SK-N-SH (cell line): Measurements from ENCODE around the gene PAX3. TPM values are rescaled to one million over a fixed set of nuclear protein-coding genes. Genes with fewer than 3 reads are reported as not detected.

ENCODE experiments used
- CTCF ChIA-PET: fragments of 300-600, 350-600 bp; formaldehyde crosslinking; extraction: SDS; loops from one replicate; lab custom pipeline; 2021; lab: Yijun Ruan, JAX
- POLR2A ChIA-PET: fragments of 350-600 bp; sonication (Branson Sonifier 250); formaldehyde crosslinking; extraction: SDS; loops from one replicate; lab custom pipeline; 2020; ENCODE audit warnings: antibody characterized with exemption, inconsistent platforms; lab: Yijun Ruan, JAX
- DNase-seq: peaks from one replicate; pipeline ENCODE4 v3.0.0; 2012
- H2AFZ ChIP-seq: fragments of 200-600 bp; sonication (generic); 2 replicates; pipeline ENCODE4 v1.8.1; 2016; ENCODE audit warnings: antibody characterized with exemption, mild to moderate bottlenecking, low read depth
- H3F3A ChIP-seq: fragments of 200-600 bp; sonication (generic); replicated peaks from 2 replicates; pipeline ENCODE3; 2016; ENCODE audit warnings: antibody characterized with exemption, mild to moderate bottlenecking; ENCODE audit not compliant: insufficient read depth
- H3K27ac ChIP-seq, 2 experiments: fragments of 200-500 bp in 1 of 2; fragments of 200-600 bp in 1 of 2; sonication (Bioruptor generic) in 1 of 2; sonication (generic), shearing (Covaris generic) in 1 of 2; 2 replicates each; pipeline versions ENCODE4 v1.5.1 to v1.6.1; 2014 to 2016; ENCODE audit warnings: low read depth in 2 of 2, inconsistent platforms in 1 of 2, low read length in 1 of 2, mild to moderate bottlenecking in 1 of 2, mixed read lengths in 1 of 2
- H3K27me3 ChIP-seq: fragments of 200-600 bp; sonication (generic), shearing (Covaris generic); 2 replicates; pipeline ENCODE4 v1.6.1; 2016; ENCODE audit warnings: mixed run types; ENCODE audit not compliant: insufficient read depth
- H3K36me3 ChIP-seq, 2 experiments: fragments of 200-500 bp in 1 of 2; fragments of 200-600 bp in 1 of 2; sonication (Bioruptor generic) in 1 of 2; sonication (generic) in 1 of 2; replicated peaks in 1 of 2; 2 replicates each; pipeline versions ENCODE3 to v1.5.1; 2014 to 2016; ENCODE audit warnings: low read length in 1 of 2, mild to moderate bottlenecking in 1 of 2; ENCODE audit not compliant: insufficient read depth in 2 of 2, control insufficient read depth in 1 of 2
- H3K4me1 ChIP-seq, 2 experiments: fragments of 200-500 bp in 1 of 2; fragments of 200-600 bp in 1 of 2; sonication (Bioruptor generic) in 1 of 2; sonication (generic), shearing (Covaris generic) in 1 of 2; 2 replicates each; pipeline versions ENCODE4 v1.5.1 to v1.6.1; 2014 to 2016; ENCODE audit warnings: low read depth in 1 of 2, low read length in 1 of 2, mixed run types in 1 of 2; ENCODE audit not compliant: insufficient read depth in 2 of 2, control insufficient read depth in 1 of 2
- H3K4me2 ChIP-seq: fragments of 200-600 bp; sonication (generic), shearing (Covaris generic); 2 replicates; pipeline ENCODE4 v1.6.1; 2017; ENCODE audit warnings: mixed run types
- H3K4me3 ChIP-seq, 2 experiments: fragments of 200-500 bp in 1 of 2; fragments of 200-600 bp in 1 of 2; sonication (Bioruptor generic) in 1 of 2; sonication (generic), shearing (Covaris generic) in 1 of 2; 2 replicates each; pipeline versions ENCODE4 v1.5.1 to v1.8.1; 2014 to 2016; ENCODE audit warnings: low read depth in 2 of 2, inconsistent platforms in 1 of 2, low read length in 1 of 2, mild to moderate bottlenecking in 1 of 2, mixed read lengths in 1 of 2, moderate library complexity in 1 of 2
- H3K79me2 ChIP-seq: fragments of 200-600 bp; sonication (generic); 2 replicates; pipeline ENCODE4 v1.8.1; 2017; ENCODE audit warnings: mild to moderate bottlenecking; ENCODE audit not compliant: insufficient read depth
- H3K9ac ChIP-seq: fragments of 200-600 bp; sonication (generic); 2 replicates; pipeline ENCODE4 v1.6.1; 2017; ENCODE audit warnings: mixed run types
- H3K9me2 ChIP-seq: fragments of 200-600 bp; sonication (generic); 2 replicates; pipeline ENCODE4 v1.6.1; 2017; ENCODE audit warnings: mixed run types
- H3K9me3 ChIP-seq: fragments of 200-600 bp; sonication (generic); 2 replicates; pipeline ENCODE4 v1.6.1; 2017; ENCODE audit warnings: mixed run types, mild to moderate bottlenecking, moderate library complexity
- H4K20me1 ChIP-seq: fragments of 200-600 bp; sonication (generic); 2 replicates; pipeline ENCODE4 v1.6.1; 2017; ENCODE audit warnings: mild to moderate bottlenecking, mixed run types; ENCODE audit not compliant: insufficient read depth
- ELF1 ChIP-seq: IDR thresholded peaks from 2 replicates; pipeline ENCODE4 v1.4.0; 2012
- FOSL2 ChIP-seq: IDR thresholded peaks from 2 replicates; pipeline ENCODE4 v1.4.0; 2012; ENCODE audit warnings: low read depth, mild to moderate bottlenecking, moderate library complexity, borderline replicate concordance
- FOXJ3 ChIP-seq: sonication (generic); formaldehyde crosslinking; IDR thresholded peaks from 2 replicates; pipeline ENCODE4 v1.5.1; 2020; ENCODE audit warnings: mild to moderate bottlenecking, missing genetic modification reagents
- FOXM1 ChIP-seq: IDR thresholded peaks from 2 replicates; pipeline ENCODE4 v1.4.0; 2012; ENCODE audit warnings: low read depth, mild to moderate bottlenecking
- GABPA ChIP-seq: IDR thresholded peaks from 2 replicates; pipeline ENCODE4 v1.4.0; 2012; ENCODE audit warnings: low read depth, mild to moderate bottlenecking
- IRF3 ChIP-seq: fragments of 150-350 bp; IDR thresholded peaks from 2 replicates; pipeline ENCODE4 v1.6.1; 2016; ENCODE audit warnings: mild to moderate bottlenecking, low read depth, low read length
- MAX ChIP-seq: IDR thresholded peaks from 2 replicates; pipeline ENCODE4 v1.4.0; 2012; ENCODE audit warnings: low read depth
- NFIC ChIP-seq: IDR thresholded peaks from 2 replicates; pipeline ENCODE4 v1.4.0; 2012; ENCODE audit warnings: borderline replicate concordance
- RAD21 ChIP-seq: IDR thresholded peaks from 2 replicates; pipeline ENCODE4 v1.6.1; 2012; ENCODE audit warnings: mild to moderate bottlenecking, low read length
- RXRA ChIP-seq: IDR thresholded peaks from 2 replicates; pipeline ENCODE4 v1.4.0; 2012; ENCODE audit warnings: low read depth, mild to moderate bottlenecking, borderline replicate concordance
- SMC3 ChIP-seq: IDR thresholded peaks from 2 replicates; pipeline ENCODE4 v1.6.1; 2012; ENCODE audit warnings: low read depth, low read length, improper control_type of control experiment
- TAF1 ChIP-seq: IDR thresholded peaks from 2 replicates; pipeline ENCODE4 v1.6.1; 2012; ENCODE audit warnings: low read depth, mild to moderate bottlenecking, low read length, moderate library complexity, borderline replicate concordance
- USF2 ChIP-seq: fragments of 150-350 bp; IDR thresholded peaks from 2 replicates; pipeline ENCODE4 v1.6.1; 2017; ENCODE audit warnings: antibody characterized with exemption, low read length, low read depth, borderline replicate concordance
- YY1 ChIP-seq: IDR thresholded peaks from 2 replicates; pipeline ENCODE4 v1.4.0; 2012; ENCODE audit warnings: low read depth, mild to moderate bottlenecking
- ZBTB33 ChIP-seq: IDR thresholded peaks from 2 replicates; pipeline ENCODE4 v1.4.0; 2012; ENCODE audit warnings: low read depth, borderline replicate concordance
- WGBS: methylation state at CpG from one replicate; pipeline ENCODE4 v1.1.6; 2017; ENCODE audit warnings: low lambda C conversion rate; 5-methylcytosine and 5-hydroxymethylcytosine counted together
- polyA plus RNA-seq, 3 experiments: library from polyadenylated mRNA; depleted of rRNA; stranded (reverse); fragments of >200 nt; gene quantifications; 2 replicates each; pipeline ENCODE4 v1.2.3, GENCODE V29; 2012

Gene PAX3
- polyA plus RNA-seq, 1 of the 3 experiments (the other 2 are of a cell fraction), result not detected

GRCh38 chr2:222293660-222294630 lies 4.9 kb downstream of the PAX3 start:
- no peak overlapping the region for H3K4me3 ChIP-seq

More at GRCh38 chr2:222293660-222294630, 4.9 kb downstream of the PAX3 start:
- DNase-seq, result no peak
- POLR2A ChIA-PET, result no interaction called here
- Histone ChIP-seq H3K9me2 (no peaks in the 10 kb centered on the region), H3K9me3 (no peaks in the 10 kb centered on the region), H3K27me3 (peaks cover 98% of the 10 kb centered on the region), H3F3A (no peaks in the 10 kb centered on the region), H3K4me1 (peaks cover 0 to 2% of the 10 kb centered on the region in 2 experiments; a peak in 1 of 4 replicates), H3K27ac (no peak overlapping the region), H2AFZ (no peak overlapping the region), H3K79me2 (no peaks in the 10 kb centered on the region), H3K36me3 (no peaks in the 10 kb centered on the region), H3K9ac (no peak overlapping the region), H4K20me1 (no peaks in the 10 kb centered on the region), H3K4me2 (no peak overlapping the region)
- 10% methylated on average over 34 of the region's 36 CpGs for WGBS
- no peak for TF ChIP-seq YY1
- TF ChIP-seq FOXJ3 (CRISPR knock-in tag), result no peak
- no peak for TF ChIP-seq ELF1
- no peak for TF ChIP-seq RXRA
- TF ChIP-seq FOXM1, result no peak
- no peak for TF ChIP-seq USF2
- no peak for TF ChIP-seq MAX
- no peak for TF ChIP-seq TAF1
- TF ChIP-seq NFIC, result no peak
- TF ChIP-seq SMC3, result no peak
- TF ChIP-seq FOSL2, result no peak
- no peak for TF ChIP-seq RAD21
- no peak for TF ChIP-seq ZBTB33
- no peak for TF ChIP-seq GABPA
- TF ChIP-seq IRF3, result no peak
- CTCF ChIA-PET, result interaction anchor here (1.0 to 1.1 kb wide), 2 partner anchors 24 to 268 kb away, joined by 3 read pairs; no protein-coding TSS in a partner anchor
